ENCODE measurements around the gene DCTN3.
"Not testable (repeated sequence)": the region's sequence is repeated elsewhere in the genome, so short reads cannot be mapped to it uniquely, and the experiment has no call there.

DCTN3 gene

DNA sequence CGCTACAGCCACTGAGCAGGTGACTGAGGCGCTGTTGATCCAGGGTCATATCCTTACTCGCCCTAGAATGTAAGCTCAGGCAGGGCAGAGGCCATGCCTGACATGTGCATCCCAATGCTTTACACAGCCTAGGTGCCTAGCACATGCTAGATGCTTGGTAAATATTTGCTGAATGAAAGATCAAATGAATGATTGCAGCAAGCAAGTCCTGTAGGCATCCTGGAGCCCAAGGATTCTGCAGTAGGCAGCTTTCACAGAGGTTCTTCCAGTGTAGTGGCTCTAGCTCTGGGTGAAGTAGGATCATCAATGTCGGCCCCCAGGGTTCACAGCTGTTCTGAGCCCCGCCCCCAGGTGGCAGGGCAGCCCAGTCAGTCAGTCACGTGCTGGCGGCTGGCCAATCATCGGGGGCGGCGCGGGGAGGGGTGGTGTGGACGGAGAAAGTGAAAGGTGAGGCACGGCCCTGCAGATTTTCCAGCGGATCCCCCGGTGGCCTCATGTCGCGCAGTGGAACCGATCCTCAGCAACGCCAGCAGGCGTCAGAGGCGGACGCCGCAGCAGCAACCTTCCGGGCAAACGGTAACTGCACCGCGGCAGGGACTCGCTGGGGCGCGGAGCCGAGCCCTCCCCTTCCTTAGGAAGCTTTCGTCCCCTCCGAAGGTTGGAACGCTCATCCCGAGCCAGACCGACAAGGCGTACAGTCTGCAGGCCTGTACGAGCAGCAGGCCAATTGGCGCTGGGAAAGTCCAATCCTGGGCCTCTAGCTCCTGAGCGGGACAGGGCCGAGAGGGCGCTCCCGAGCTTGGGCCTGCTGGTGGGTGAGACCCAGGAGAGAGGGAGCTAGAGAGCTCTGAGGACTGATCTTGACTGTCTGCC, 26.2 kb upstream of the DCTN3 start, which contains the start of gene GALT:
Gene GALT (plus strand): TSS at position 465 of the 873 bp plus-strand sequence. CDS start 30 bp downstream, at position 495.
- DNase-seq (ENCODE audit: low spot score) = peak; percentile 80

DNA sequence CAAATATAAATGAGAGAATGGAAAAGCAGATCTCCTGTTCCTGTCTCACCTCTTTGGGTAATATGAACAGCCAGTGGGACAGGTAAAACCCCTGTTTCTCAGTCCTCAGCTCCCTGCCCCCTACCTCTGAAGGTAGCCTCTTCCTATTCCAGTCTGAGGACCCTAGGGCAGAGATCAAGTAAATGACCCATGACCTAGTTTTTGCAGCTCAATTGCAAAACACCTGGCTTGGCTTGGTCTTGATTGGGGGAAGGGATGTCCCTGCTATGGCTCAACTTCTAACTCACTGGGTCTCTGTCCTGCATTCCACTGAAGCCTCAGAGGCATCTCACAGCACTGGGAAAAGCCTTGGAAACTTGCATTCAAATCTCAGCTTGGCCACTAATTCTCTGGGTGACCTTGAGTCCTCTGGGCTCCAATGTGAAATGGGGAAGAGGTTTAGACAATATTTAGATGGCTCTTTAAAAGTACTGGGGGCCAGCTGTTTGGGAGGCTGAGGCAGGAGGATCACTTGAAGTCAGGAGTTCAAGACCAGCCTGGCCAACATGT, 24.5 kb upstream of the DCTN3 start:
- DNase-seq (ENCODE audit: low spot score) = no peak

GRCh38 chr9:34642679-34643078, 22.4 kb upstream of the DCTN3 start:
- no peak for DNase-seq (ENCODE audit: low spot score)

DNA sequence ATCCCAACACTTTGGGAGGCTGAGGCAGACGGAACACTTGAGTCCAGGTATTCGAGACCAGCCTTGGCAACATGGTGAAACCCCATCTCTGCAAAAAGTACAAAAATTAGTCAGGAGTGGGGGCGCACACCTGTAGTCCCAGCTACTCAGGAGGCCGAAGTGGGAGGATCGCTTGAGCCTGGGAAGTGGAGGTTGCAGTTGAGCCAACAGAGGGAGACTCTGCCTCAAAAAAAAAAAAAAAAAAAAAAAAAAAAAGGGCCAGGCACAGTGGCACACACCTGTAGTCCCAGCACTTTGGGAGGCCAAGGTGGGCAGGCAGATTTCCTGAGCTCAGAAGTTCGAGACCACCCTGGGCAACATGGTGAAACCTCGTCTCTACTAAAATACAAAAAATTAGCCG, 19.0 kb upstream of the DCTN3 start:
- not testable (repeated sequence) for DNase-seq (ENCODE audit: low spot score)

- DNase-seq (ENCODE audit: low spot score) = no peak
These were observed 17.8 kb upstream of the DCTN3 start for GRCh38 chr9:34638138-34638445.

- DNase-seq (ENCODE audit: low spot score) = peak; percentile 93
These were observed 17.3 kb upstream of the DCTN3 start, which contains the start of gene SIGMAR1 for GRCh38 chr9:34637356-34638137. TSS of gene SIGMAR1 (minus strand) at chr9:34637787. CDS start at chr9:34637697, 90 bp downstream.

DNA sequence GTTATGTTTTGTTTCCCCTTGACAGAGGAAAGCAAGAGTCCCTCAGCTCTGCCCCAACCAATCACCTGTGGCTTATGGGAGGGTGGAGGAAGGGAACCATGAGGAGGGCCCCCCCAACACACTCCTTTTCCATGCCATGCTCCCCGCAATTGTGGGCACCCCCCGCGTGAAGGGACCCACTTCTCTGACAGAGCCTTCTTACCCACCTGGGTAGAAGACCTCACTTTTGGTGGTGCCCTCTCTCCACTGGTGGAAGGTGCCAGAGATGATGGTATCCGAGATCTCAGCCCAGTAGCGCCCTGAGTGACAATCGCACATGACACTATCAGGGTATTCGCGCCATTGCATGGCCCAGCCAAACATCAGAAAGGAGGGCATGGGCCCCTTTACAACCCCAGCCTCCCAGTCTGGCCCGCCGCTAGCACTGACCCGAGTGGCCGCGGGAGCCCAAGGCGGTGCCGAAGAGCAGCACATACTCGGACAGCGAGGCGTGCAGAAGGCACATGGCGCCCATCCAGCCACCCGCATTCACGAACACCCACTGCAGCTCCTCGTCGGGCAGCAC, 16.6 kb upstream of the DCTN3 start:
- no peak for DNase-seq (ENCODE audit: low spot score)

DNA sequence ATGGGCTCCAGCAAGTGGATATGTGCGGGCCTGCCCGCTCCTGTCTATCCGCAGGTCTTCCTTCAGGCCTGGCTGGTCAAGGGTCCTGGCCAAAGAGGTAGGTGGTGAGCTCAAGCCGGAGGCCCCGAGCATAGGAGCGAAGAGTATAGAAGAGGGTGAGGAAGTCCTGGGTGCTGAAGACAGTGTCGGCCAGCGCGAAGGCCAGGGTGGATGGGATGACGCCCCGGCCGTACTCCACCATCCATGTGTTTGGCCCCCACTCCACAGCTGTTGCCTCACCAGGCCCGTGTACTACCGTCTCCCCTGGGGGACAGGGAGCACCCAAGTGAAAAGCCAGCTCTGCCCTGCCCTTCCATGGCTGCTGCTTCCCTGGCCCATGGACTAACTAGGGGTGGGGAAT, 15.3 kb upstream of the DCTN3 start:
- DNase-seq (ENCODE audit: low spot score) = no peak

GRCh38 chr9:34634551-34635248, 14.4 kb upstream of the DCTN3 start:
- no peak for DNase-seq (ENCODE audit: low spot score)

DNA sequence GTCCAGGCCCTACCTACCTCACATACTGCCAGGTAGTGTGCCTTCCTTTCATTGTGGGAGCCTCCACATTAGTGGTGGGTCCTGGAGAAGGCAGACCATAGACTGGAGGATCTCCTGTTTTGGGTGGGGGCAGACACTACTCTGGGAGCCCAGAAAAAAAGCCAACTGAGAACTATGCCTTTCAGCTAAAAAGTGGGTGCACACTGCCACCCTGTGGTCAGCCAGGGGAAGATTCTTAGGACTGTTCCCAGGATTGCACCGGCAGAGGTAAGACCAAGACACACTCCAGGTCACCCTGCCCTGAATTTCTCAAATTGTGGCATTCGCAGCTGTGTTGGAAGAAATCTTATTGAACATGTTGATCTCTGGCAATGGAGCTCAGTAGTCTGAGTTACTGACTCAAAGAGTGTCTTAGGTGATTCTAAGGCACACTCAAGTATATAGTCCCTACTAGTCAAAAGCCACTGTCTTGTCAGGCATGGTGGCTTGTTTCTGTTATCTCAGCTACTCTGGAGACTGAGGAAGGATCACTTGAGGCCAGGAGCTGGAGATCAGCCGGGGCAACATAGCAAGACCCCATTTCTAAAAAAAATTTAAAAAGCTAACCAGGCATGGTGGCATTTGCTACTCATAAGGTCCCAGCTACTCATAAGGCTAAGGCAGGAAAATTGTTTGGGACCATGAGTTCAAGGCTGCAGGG, 13.7 kb upstream of the DCTN3 start:
- DNase-seq (ENCODE audit: low spot score) = peak; percentile 67

DNA sequence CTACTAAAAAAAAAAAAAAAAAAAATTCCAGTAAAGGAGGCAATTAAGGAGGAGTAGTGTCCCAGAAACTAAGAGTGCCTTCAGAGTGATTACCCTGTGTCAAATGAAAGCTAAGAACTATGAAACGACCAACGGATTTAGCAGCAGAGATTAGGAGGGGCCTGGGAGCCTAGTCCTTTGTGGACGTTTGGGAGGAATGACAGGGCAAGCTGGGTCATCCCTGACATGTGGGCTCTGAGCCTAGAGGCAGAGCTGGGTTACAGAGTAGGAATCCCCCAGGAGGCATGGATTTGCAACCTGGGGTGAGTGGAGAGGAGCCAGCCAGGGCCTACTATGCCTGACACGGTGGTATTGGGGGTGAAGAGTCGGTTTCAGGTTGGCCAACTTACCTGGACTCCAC, 12.9 kb upstream of the DCTN3 start:
- DNase-seq (ENCODE audit: low spot score) = no peak

- no peak for DNase-seq (ENCODE audit: low spot score)
These were observed 10.3 kb upstream of the DCTN3 start for GRCh38 chr9:34630402-34631154.

- no peak for DNase-seq (ENCODE audit: low spot score)
These were observed 9.2 kb upstream of the DCTN3 start for GRCh38 chr9:34629491-34629808.

DNA sequence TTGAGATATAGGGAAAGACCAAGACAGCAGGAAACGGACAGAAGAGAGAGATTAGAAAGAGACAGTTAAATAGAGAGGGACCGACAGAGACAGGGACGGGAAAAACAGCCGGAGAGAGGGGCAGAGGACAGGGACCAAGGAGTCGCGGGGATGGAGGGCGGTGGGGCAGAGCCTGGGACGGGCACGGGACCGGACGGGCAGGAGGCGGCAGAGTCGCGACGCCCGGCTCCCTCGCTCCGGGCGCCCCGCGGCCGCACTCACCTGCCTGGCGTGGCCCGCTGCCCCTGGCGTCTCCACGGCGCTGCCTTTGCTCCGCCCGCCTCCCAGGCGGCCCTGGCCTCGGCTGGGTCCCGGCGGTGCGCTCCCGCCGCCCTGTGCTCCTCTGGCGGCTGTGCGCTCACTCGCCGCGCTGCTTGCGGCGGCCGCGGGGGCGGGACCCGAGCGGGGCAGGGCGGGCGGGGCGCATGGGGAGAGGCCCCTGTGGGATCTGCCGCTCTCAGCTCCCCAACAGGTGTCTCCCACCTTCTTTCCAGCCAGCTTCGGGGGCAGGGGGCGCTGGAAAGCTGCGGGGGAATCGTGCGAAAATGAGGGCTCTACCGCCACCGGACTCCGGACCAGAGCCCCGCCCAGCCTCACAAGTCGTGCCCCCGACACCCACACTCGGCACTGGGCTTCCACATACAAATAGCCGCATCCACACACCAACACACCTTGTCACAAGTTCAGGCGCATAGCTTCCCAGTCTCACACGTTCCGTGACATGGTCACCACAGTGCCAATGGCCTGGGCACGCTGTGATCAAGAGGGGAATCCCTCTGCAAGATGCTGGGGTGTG, 8.6 kb upstream of the DCTN3 start, which contains the start of gene ARID3C:
Gene ARID3C (minus strand): TSS at position 411 of the 835 bp plus-strand sequence. CDS start 1,052 bp downstream, outside the sequence.
- no peak for DNase-seq (ENCODE audit: low spot score)

- DNase-seq (ENCODE audit: low spot score) = no peak
These were observed 7.7 kb upstream of the DCTN3 start for GRCh38 chr9:34627716-34628655.

DNA sequence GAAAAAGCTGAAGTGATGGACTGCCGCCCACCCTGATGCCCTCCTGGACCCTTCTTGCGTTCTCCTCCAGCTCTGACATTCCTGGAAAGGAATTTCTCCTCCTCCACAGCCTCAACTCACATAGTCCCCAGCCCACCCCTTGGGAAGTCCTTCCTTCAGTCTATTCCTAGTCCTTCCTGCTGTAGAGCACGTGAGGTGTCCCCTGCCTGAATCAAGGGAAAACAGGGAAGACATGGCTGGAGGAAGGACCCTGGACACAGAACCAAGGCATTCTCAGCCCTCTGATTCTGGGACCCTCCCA, 4.8 kb upstream of the DCTN3 start:
- DNase-seq (ENCODE audit: low spot score) = no peak

DNA sequence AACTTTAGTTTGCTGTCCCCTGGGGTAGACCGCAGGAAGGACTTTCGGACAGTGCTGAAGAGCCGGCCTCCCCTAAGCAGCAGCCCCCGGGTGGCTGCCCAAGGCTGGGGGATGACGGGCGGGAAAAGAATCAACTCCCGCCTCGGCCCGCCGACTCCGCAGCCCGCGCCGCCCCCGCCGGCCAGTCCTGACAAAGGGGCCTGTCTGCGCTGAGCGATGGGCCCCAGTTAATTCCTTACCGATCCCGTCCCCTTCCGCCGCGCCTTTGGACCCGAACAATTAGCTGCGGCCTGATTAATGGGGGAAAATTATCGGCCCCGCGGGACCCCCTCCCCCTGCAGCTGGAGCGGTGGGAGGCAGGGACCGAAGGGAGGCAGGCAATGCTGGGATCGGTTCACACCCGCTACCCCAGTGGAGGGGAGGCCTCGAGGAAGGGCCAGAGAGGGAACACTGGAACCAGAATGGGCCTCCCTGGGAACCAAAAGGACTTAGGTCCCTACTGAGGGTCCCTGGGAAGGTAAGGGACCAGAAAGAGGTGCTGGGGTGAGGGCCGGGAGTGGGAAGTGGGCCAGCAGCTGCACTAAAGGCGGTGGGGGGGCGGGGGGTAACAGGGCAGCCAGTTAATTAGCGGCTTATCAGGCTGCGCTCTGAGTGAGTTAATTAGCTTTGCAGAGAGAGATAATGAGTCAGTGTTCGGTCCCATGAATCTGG, 4.3 kb upstream of the DCTN3 start:
- DNase-seq (ENCODE audit: low spot score) = no peak
